ENCODE measurements around the gene SEPTIN1. TPM values are rescaled to one million over a fixed set of nuclear protein-coding genes. Genes with fewer than 3 reads are reported as not detected.
A peak's percentile ranks its signal among the peaks of the same experiment; 100 is the strongest.

Gene SEPTIN1
- total and polyA plus RNA-seq, 8 donors, result 2.5 to 6.3 (median 3.1) TPM

DNA sequence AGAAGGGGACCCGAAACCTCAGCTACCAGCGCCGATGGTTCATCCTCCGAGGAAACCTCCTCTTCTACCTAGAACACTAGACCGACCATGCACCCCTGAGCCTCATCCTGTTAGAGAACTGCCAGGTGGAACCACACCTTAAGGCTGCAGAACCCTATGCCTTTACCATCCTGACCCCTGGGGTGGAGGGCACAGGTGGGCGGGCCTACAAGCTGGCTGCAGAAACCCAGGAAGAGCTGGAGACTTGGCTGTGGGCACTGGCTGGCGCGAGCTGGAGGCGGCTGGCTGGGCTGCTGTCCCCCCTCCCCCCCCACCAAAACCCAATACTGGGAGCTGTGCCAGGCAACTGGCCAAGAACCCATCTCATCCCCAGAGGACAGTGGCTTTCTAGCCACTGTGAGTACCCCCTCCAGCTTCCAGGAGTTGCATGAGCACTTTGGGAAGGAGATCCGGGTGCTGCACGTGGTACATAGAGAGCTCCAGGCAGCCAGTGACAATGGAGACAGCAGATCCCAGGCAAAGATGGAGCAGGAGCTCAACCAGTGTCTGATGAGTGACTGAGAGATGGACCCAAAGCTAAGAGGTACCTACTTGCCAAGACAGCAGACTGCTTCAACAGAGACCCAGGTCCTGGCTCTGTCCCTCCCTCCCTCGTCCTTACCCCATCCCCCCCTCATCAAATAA is 25.8 kb downstream of the SEPTIN1 start:
- Histone ChIP-seq H3K27ac (peak overlapping the region; percentile 98), H3K4me3 (peak overlapping the region; percentile 72 to 92), H3K9me3 (no peaks in the 10 kb centered on the region), H3K36me3 (peaks cover 0 to 72% of the 10 kb centered on the region in 2 donors), H3K27me3 (no peaks in the 10 kb centered on the region), H3K4me1 (peaks cover 22 to 48% of the 10 kb centered on the region in 2 donors)
- TF ChIP-seq, protein P1, sequence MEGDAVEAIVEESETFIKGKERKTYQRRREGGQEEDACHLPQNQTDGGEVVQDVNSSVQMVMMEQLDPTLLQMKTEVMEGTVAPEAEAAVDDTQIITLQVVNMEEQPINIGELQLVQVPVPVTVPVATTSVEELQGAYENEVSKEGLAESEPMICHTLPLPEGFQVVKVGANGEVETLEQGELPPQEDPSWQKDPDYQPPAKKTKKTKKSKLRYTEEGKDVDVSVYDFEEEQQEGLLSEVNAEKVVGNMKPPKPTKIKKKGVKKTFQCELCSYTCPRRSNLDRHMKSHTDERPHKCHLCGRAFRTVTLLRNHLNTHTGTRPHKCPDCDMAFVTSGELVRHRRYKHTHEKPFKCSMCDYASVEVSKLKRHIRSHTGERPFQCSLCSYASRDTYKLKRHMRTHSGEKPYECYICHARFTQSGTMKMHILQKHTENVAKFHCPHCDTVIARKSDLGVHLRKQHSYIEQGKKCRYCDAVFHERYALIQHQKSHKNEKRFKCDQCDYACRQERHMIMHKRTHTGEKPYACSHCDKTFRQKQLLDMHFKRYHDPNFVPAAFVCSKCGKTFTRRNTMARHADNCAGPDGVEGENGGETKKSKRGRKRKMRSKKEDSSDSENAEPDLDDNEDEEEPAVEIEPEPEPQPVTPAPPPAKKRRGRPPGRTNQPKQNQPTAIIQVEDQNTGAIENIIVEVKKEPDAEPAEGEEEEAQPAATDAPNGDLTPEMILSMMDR (IDR thresholded peaks at IDR 0.05), result no peak
- no peak for ATAC-seq
- intact Hi-C loops (cut with DNase I), result no loop called here
- peak in 2 of 4 donors; percentile 34 to 63 for DNase-seq

DNA sequence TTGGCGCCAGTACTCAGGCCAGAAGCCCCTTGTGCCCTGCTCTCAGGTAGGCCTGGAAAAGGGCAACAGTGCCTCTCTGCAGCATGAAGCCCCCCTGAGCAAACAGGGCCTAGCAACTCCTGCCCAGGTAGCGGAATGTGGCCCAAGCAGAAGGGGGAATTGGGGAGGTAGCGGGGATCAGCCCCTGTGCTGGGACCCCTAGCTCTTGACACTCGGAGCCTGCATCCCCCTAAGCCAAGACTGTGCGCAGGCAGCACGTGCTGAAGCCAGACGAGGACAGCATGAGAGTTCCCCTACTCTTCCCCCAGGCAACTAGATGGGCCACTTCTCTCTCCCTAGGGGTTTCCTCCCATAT is 26.4 kb downstream of the SEPTIN1 start:
- Histone ChIP-seq H3K27ac (peak overlapping the region; percentile 98), H3K27me3 (no peaks in the 10 kb centered on the region), H3K36me3 (peaks cover 0 to 72% of the 10 kb centered on the region in 2 donors), H3K9me3 (no peaks in the 10 kb centered on the region), H3K4me1 (peaks cover 22 to 54% of the 10 kb centered on the region in 2 donors), H3K4me3 (peak overlapping the region; percentile 72 to 92)
- ATAC-seq (no peak), DNase-seq (no peak)
- TF ChIP-seq, protein P1 (IDR thresholded peaks at IDR 0.05), result no peak
- intact Hi-C loops (cut with DNase I), result no loop called here

DNA sequence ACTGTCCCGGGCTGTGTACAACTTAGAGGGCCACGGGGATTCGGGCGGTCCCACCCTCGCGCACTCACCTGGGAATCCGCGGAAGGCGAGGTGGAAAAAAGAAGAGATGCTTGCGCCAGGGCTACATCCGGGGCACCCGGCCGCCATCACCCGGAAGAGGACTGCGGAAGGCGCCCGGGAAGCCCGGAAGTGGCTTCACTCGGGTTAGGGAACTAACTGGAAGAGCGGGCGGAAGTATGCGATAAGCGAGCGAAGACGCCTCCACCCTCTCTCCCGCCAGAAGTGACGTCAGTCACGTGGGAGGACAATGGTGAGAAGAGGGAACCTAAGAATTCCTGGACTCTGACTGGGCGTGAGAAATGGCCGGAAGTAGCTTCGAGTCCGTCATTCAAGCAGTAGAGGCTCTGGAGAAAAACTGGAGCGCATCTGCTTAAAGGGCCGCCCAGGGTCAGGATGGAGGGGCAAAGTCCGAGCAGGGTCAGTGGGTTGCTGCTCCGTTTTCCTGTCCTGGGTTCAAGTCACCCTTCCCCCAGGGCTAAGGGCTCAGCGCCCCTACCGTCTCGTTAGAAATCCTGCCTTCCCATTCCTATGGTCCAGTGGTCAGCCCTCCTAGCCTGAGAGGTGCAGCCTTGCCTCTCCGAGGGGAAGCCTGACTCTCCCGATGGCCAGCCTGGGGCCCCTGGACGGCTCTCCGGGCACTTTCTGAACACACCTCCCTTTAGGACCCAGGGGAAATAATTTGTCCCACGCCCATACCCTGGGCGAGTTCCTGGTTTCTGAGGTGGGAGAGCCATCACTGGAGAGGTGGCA is 27.0 kb downstream of the SEPTIN1 start, which contains the start of gene CD2BP2:
Gene CD2BP2 (minus strand): TSS at position 165 of the 810 bp plus-strand sequence. CDS start 627 bp downstream, outside the sequence.
- Histone ChIP-seq H3K9me3 (no peaks in the 10 kb centered on the region), H3K27me3 (no peaks in the 10 kb centered on the region), H3K4me3 (peak within 1 kb of the TSS; percentile 72 to 92), H3K4me1 (peaks cover 22 to 59% of the 10 kb centered on the region in 2 donors), H3K27ac (peak within 1 kb of the TSS; percentile 98), H3K36me3 (peaks cover 0 to 72% of the 10 kb centered on the region in 2 donors)
- TF ChIP-seq, protein P1 (IDR thresholded peaks at IDR 0.05), result no peak
- ATAC-seq (peak; percentile 93), DNase-seq (peak; percentile 96 to 99 (median 98))
- intact Hi-C loops (cut with DNase I), result no loop called here

DNA sequence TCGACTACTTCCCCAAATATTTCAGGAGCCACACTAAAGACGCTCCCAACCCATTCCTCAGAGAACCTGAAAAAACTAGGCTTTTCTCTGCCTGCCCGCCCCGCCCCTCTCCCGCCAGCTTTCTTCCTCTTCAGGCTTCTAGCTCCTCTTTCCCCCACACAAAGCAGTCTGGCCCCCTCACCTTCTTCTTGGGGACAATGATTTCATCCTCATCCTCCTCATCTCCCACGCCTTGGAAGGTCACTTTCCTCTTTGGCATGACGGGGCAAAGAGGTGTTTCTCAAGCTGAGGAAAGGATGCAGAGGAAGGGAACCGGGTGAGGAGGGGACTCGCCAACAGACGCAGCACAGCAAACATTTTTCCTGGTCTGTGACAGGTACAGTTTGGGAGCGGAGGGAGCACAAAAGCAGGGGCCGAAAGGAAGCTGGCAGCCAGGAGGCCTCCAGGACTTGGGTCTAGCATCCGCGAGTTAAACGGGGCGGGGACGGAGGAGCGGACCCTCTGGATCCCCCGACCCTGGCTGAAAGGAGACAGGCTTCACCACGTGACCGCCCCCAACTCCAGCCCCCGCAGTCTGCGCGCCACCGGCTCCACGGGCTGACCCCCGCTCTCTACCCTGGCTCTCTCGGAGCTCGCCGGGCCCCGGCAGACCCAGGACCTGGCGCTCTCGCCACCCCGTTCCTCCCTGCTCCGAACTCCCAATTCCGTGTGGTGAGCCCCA is 27.8 kb downstream of the SEPTIN1 start:
- TF ChIP-seq, protein P1 (IDR thresholded peaks at IDR 0.05), result no peak
- intact Hi-C loops (cut with DNase I), result no loop called here
- Histone ChIP-seq H3K4me3 (peak overlapping the region; percentile 72 to 92), H3K36me3 (peaks cover 0 to 72% of the 10 kb centered on the region in 2 donors), H3K27ac (peak overlapping the region; percentile 98), H3K4me1 (peaks cover 22 to 62% of the 10 kb centered on the region in 2 donors), H3K27me3 (no peaks in the 10 kb centered on the region), H3K9me3 (no peaks in the 10 kb centered on the region)
- peak in 2 of 4 donors; percentile 37 to 78 for DNase-seq
- peak; percentile 31 for ATAC-seq
